H9 (cell line): Measurements from ENCODE around the gene CENPP. TPM values are rescaled to one million over a fixed set of nuclear protein-coding genes. Genes with fewer than 3 reads are reported as not detected.

ENCODE experiments used
- DNase-seq: peaks from one replicate; pipeline ENCODE4 v3.0.0-alpha.2; 2017
- H2AFZ ChIP-seq: one replicate; pipeline ENCODE4 v1.6.1; 2013; ENCODE audit warnings: mild to moderate bottlenecking, low read length, control low read depth, moderate library complexity
- H2AK5ac ChIP-seq: 2 replicates; pipeline ENCODE4 v1.6.1; 2013; ENCODE audit warnings: low read length, control low read depth, mixed read lengths; ENCODE audit not compliant: insufficient read length
- H2BK120ac ChIP-seq: one replicate; pipeline ENCODE4 v1.6.1; 2013; ENCODE audit warnings: low read depth, mild to moderate bottlenecking, low read length, control low read depth, inconsistent platforms; ENCODE audit not compliant: poor library complexity, severe bottlenecking
- H2BK12ac ChIP-seq: 2 replicates; pipeline ENCODE4 v1.6.1; 2013; ENCODE audit warnings: low read length, control low read depth, mixed read lengths, low read depth; ENCODE audit not compliant: insufficient read length
- H2BK15ac ChIP-seq: 2 replicates; pipeline ENCODE4 v1.6.1; 2013; ENCODE audit warnings: low read depth, low read length, control low read depth
- H2BK20ac ChIP-seq: one replicate; pipeline ENCODE4 v1.6.1; 2013; ENCODE audit warnings: low read depth, mild to moderate bottlenecking, low read length, control low read depth, inconsistent platforms; ENCODE audit not compliant: poor library complexity, severe bottlenecking
- H2BK5ac ChIP-seq: 2 replicates; pipeline ENCODE4 v1.6.1; 2013; ENCODE audit warnings: low read length, control low read depth, mixed read lengths; ENCODE audit not compliant: insufficient read length
- H3K14ac ChIP-seq: 2 replicates; pipeline ENCODE4 v1.6.1; 2013; ENCODE audit warnings: low read length, control low read depth; ENCODE audit not compliant: insufficient read depth
- H3K18ac ChIP-seq: 2 replicates; pipeline ENCODE4 v1.6.1; 2013; ENCODE audit warnings: low read depth, mild to moderate bottlenecking, mixed read lengths, low read length, control low read depth; ENCODE audit not compliant: insufficient read length
- H3K23ac ChIP-seq: 2 replicates; pipeline ENCODE4 v1.6.1; 2013; ENCODE audit warnings: low read length, control low read depth, mixed read lengths, low read depth; ENCODE audit not compliant: insufficient read length
- H3K23me2 ChIP-seq: 2 replicates; pipeline ENCODE4 v1.6.1; 2013; ENCODE audit warnings: low read depth, mild to moderate bottlenecking, mixed read lengths, low read length, control low read depth; ENCODE audit not compliant: insufficient read length, poor library complexity, severe bottlenecking
- H3K27ac ChIP-seq: 2 replicates; pipeline ENCODE4 v1.5.1; 2013; ENCODE audit warnings: low read length, control low read depth, mixed read lengths, low read depth; ENCODE audit not compliant: insufficient read length
- H3K27me3 ChIP-seq: 2 replicates; pipeline ENCODE4 v1.6.1; 2013; ENCODE audit warnings: low read length, control low read depth, inconsistent platforms; ENCODE audit not compliant: insufficient read depth
- H3K4ac ChIP-seq: 2 replicates; pipeline ENCODE4 v1.6.1; 2013; ENCODE audit warnings: low read depth, mild to moderate bottlenecking, control low read depth, inconsistent platforms, low read length, moderate library complexity
- H3K4me1 ChIP-seq: 2 replicates; pipeline ENCODE4 v1.6.1; 2013; ENCODE audit warnings: low read length, control low read depth, inconsistent platforms; ENCODE audit not compliant: insufficient read depth
- H3K4me2 ChIP-seq: 2 replicates; pipeline ENCODE4 v1.6.1; 2013; ENCODE audit warnings: low read length, control low read depth, mixed read lengths; ENCODE audit not compliant: insufficient read length, insufficient read depth
- H3K56ac ChIP-seq: 2 replicates; pipeline ENCODE4 v1.6.1; 2013; ENCODE audit warnings: low read depth, mild to moderate bottlenecking, mixed read lengths, low read length, control low read depth; ENCODE audit not compliant: insufficient read length
- H3K79me1 ChIP-seq: 2 replicates; pipeline ENCODE4 v1.6.1; 2013; ENCODE audit warnings: low read depth, mild to moderate bottlenecking, moderate library complexity, low read length, control low read depth, inconsistent platforms; ENCODE audit not compliant: insufficient read depth, poor library complexity, severe bottlenecking
- H3K79me2 ChIP-seq: 2 replicates; pipeline ENCODE4 v1.6.1; 2013; ENCODE audit warnings: low read length, control low read depth, inconsistent platforms; ENCODE audit not compliant: insufficient read depth
- H3K9ac ChIP-seq: 2 replicates; pipeline ENCODE4 v1.6.1; 2013; ENCODE audit warnings: low read length, control low read depth, mixed read lengths; ENCODE audit not compliant: insufficient read length; ENCODE audit errors: extremely low read depth
- H3K9me3 ChIP-seq: one replicate; pipeline ENCODE4 v1.6.1; 2013; ENCODE audit warnings: low read depth, low read length, inconsistent platforms; ENCODE audit not compliant: control insufficient read depth
- H3T11ph ChIP-seq: one replicate; pipeline ENCODE4 v1.6.1; 2013; ENCODE audit warnings: mild to moderate bottlenecking, low read length, control low read depth, inconsistent platforms
- H4K20me1 ChIP-seq: one replicate; pipeline ENCODE4 v1.6.1; 2013; ENCODE audit not compliant: control insufficient read depth, insufficient read length, insufficient read depth
- H4K5ac ChIP-seq: 2 replicates; pipeline ENCODE4 v1.6.1; 2013; ENCODE audit warnings: low read depth, mild to moderate bottlenecking, mixed read lengths, low read length, control low read depth; ENCODE audit not compliant: insufficient read length
- H4K8ac ChIP-seq: replicated peaks from 2 replicates; pipeline ENCODE4 v1.6.1; 2013; ENCODE audit warnings: low read length, control low read depth, mixed read lengths, low read depth; ENCODE audit not compliant: insufficient read length
- H4K91ac ChIP-seq: 2 replicates; pipeline ENCODE4 v1.6.1; 2013; ENCODE audit warnings: low read depth, mild to moderate bottlenecking, moderate library complexity, mixed read lengths, low read length, control low read depth; ENCODE audit not compliant: insufficient read length
- H3K27ac Mint-ChIP-seq, 3 experiments: 2 replicates in 2 of 3; 3 replicates in 1 of 3; pipeline ENCODE4 v1.8.0; 2020 to 2021; ENCODE audit warnings: mixed read lengths in 3 of 3, mild to moderate bottlenecking in 1 of 3, moderate library complexity in 1 of 3
- H3K27me3 Mint-ChIP-seq: 2 replicates; pipeline ENCODE4 v1.8.0; 2021; ENCODE audit warnings: low read depth, mild to moderate bottlenecking, moderate library complexity, mixed read lengths
- H3K36me3 Mint-ChIP-seq, 3 experiments: 2 replicates in 2 of 3; 3 replicates in 1 of 3; pipeline ENCODE4 v1.8.0; 2020 to 2021; ENCODE audit warnings: low read depth in 3 of 3, mixed read lengths in 3 of 3; ENCODE audit not compliant: insufficient read depth in 1 of 3
- H3K4me1 Mint-ChIP-seq, 2 experiments: 2 replicates each; pipeline ENCODE4 v1.8.0; 2020; ENCODE audit warnings: mixed read lengths in 2 of 2
- H3K4me3 Mint-ChIP-seq, 2 experiments: 2 replicates in 1 of 2; 3 replicates in 1 of 2; pipeline ENCODE4 v1.8.0; 2020 to 2021; ENCODE audit warnings: mild to moderate bottlenecking in 2 of 2, mixed read lengths in 2 of 2, moderate library complexity in 1 of 2
- H3K9me3 Mint-ChIP-seq, 2 experiments: 2 replicates in 1 of 2; 3 replicates in 1 of 2; pipeline ENCODE4 v1.8.0; 2020; ENCODE audit warnings: mild to moderate bottlenecking in 2 of 2, mixed read lengths in 2 of 2, moderate library complexity in 1 of 2
- WGBS: extraction: QIAGEN DNeasy Blood & Tissue Kit; methylation state at CpG from one replicate; pipeline ENCODE4 v1.1.7; 2013; ENCODE audit warnings: missing lambda C conversion rate, low lambda C conversion rate, mixed read lengths; ENCODE audit not compliant: insufficient read length; ENCODE audit errors: extremely low coverage; 5-methylcytosine and 5-hydroxymethylcytosine counted together
- total RNA-seq: library from RNA; stranded (reverse); gene quantifications from 2 replicates; pipeline ENCODE4 v1.2.1, GENCODE V29; 2021
- TF ChIP-seq, protein P1 (sequence below): fragments of 200-600 bp; sonication (generic); conservative IDR thresholded peaks from 3 replicates; pipeline ENCODE4 v1.8.0; 2021; ENCODE audit warnings: antibody characterized with exemption, mild to moderate bottlenecking

CENPP gene
- total RNA-seq, 1 experiment from 2014 or later: 9.1 TPM

DNA sequence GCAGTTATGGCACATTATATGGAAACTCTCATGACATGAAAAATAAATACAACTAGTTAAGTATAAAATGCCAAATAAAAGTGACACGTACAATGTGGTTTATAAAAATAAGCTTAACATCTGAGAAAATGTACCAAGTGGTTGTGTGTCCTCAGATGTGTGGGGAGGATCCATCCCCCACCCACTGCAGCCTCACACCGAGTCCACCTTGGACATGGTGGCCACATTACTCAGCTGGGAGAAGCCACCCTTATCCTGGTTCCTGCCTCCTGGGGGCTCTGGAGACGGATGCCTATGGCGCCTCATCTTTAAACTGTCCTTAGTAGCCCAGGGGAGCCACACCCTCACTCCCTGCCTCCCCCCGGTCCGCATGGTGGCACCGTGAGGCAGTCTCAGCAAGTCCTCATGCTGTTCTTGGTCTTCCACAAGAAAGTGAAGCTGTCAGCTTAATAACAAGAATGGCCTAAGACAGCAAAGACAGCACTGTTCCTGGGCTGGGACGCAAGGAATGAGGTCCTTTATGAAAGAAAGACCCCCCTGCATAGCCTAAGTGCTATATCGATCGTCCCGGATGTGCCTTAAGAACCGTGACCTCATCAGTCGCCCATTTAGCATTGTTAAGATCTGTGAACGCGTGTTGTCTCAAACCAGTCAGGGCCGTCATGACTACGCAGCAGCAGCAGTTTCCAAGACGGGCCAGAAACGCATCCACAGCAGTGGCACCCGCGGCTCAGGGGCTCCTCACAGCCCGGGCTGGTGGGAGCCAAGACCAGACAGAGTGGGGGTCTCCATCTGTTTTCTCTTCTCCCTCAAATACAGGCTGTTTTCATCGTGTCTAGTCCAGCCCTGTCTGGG, 287.7 kb downstream of the CENPP start:
- Histone ChIP-seq H3K56ac (no peak overlapping the region), H2AK5ac (no peak overlapping the region), H3K27ac (no peak overlapping the region), H3K79me1 (no peaks in the 10 kb centered on the region), H3K27me3 (no peaks in the 10 kb centered on the region), H3K23me2 (no peaks in the 10 kb centered on the region), H3K18ac (no peak overlapping the region), H2BK15ac (no peak overlapping the region), H3K9ac (no peak overlapping the region), H3K23ac (no peak overlapping the region), H4K20me1 (no peaks in the 10 kb centered on the region), H3T11ph (no peak overlapping the region), H2AFZ (no peak overlapping the region), H3K4me2 (no peak overlapping the region), H3K9me3 (no peaks in the 10 kb centered on the region), H3K14ac (no peak overlapping the region; the same call in 1 of the 2 replicates), H3K4ac (no peak overlapping the region), H3K79me2 (no peaks in the 10 kb centered on the region), H2BK20ac (no peak overlapping the region), H4K8ac (no peak overlapping the region), H3K4me1 (no peaks in the 10 kb centered on the region), H2BK5ac (no peak overlapping the region), H2BK120ac (no peak overlapping the region), H2BK12ac (no peak overlapping the region), H4K91ac (no peak overlapping the region), H4K5ac (no peak overlapping the region)
- Mint-ChIP-seq H3K4me3 (no peak overlapping the region), H3K36me3 (peaks cover 5 to 56% (median 20%) of the 10 kb centered on the region in 3 experiments), H3K9me3 (no peaks in the 10 kb centered on the region), H3K4me1 (peaks cover 0 to 6% of the 10 kb centered on the region in 2 experiments; a peak in 1 of 4 replicates), H3K27me3 (no peaks in the 10 kb centered on the region), H3K27ac (no peak overlapping the region)
- no peak for DNase-seq
- no CpG with 5 or more reads among the region's 23 CpGs for WGBS
- TF ChIP-seq, protein P1, sequence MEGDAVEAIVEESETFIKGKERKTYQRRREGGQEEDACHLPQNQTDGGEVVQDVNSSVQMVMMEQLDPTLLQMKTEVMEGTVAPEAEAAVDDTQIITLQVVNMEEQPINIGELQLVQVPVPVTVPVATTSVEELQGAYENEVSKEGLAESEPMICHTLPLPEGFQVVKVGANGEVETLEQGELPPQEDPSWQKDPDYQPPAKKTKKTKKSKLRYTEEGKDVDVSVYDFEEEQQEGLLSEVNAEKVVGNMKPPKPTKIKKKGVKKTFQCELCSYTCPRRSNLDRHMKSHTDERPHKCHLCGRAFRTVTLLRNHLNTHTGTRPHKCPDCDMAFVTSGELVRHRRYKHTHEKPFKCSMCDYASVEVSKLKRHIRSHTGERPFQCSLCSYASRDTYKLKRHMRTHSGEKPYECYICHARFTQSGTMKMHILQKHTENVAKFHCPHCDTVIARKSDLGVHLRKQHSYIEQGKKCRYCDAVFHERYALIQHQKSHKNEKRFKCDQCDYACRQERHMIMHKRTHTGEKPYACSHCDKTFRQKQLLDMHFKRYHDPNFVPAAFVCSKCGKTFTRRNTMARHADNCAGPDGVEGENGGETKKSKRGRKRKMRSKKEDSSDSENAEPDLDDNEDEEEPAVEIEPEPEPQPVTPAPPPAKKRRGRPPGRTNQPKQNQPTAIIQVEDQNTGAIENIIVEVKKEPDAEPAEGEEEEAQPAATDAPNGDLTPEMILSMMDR: no peak
